ENCODE data around the gene GPR17. TPM values are rescaled to one million over a fixed set of nuclear protein-coding genes. Genes with fewer than 3 reads are reported as not detected.
A peak's percentile ranks its signal among the peaks of the same experiment; 100 is the strongest.

Gene GPR17
- total and polyA plus RNA-seq, 12 donors = 0.11 to 2.0 (median 0.35) TPM; not detected in 8

GRCh38 chr2:127630096-127630863 is 15.7 kb upstream of the GPR17 start:
- no peak overlapping the region for H3K4me3 ChIP-seq
- H3K27ac ChIP-seq = no peak overlapping the region
- peak in 1 of 7 donors; percentile 14 for DNase-seq
- H3K36me3 ChIP-seq (replicated peaks in 1 of 2) = no peaks in the 10 kb centered on the region
- no peak for TF ChIP-seq POLR2A (IDR thresholded peaks at IDR 0.05)
- TF ChIP-seq CTCF (IDR thresholded peaks at IDR 0.05) = no peak
- no peaks in the 10 kb centered on the region for H3K9me3 ChIP-seq (replicated peaks in 1 of 3)
- no peaks in the 10 kb centered on the region for H3K4me1 ChIP-seq (replicated peaks in 1 of 2)
- no peaks in the 10 kb centered on the region for H3K27me3 ChIP-seq
- intact Hi-C loops (cut with DNase I) = no loop called here
- 68 to 78% (median 74%) methylated on average over 5 to 10 of the region's 10 CpGs for WGBS, 4 donors

- Histone ChIP-seq H3K4me3 (no peak overlapping the region), H3K36me3 (replicated peaks in 1 of 2) (no peaks in the 10 kb centered on the region), H3K27me3 (no peaks in the 10 kb centered on the region), H3K9me3 (replicated peaks in 1 of 3) (no peaks in the 10 kb centered on the region), H3K27ac (no peak overlapping the region), H3K4me1 (replicated peaks in 1 of 2) (no peaks in the 10 kb centered on the region)
- 90 to 93% (median 92%) methylated on average over 9 to 25 of the region's 25 CpGs for whole genome bisulfite sequencing, 4 donors
- intact Hi-C loops (cut with DNase I) = no loop called here
- no peak for TF ChIP-seq POLR2A (IDR thresholded peaks at IDR 0.05)
- no peak for TF ChIP-seq CTCF (IDR thresholded peaks at IDR 0.05)
- DNase-seq = no peak
Measured at GRCh38 chr2:127630864-127631540, 15.0 kb upstream of the GPR17 start.

- intact Hi-C loops (cut with DNase I) = no loop called here
- WGBS, 4 donors = 67 to 91% (median 88%) methylated on average over 1 to 16 of the region's 16 CpGs; no CpG with 5 or more reads in 1 of the 4 donors
- Histone ChIP-seq H3K9me3 (replicated peaks in 1 of 3) (no peaks in the 10 kb centered on the region), H3K27ac (no peak overlapping the region), H3K27me3 (no peaks in the 10 kb centered on the region), H3K4me1 (replicated peaks in 1 of 2) (no peaks in the 10 kb centered on the region), H3K4me3 (no peak overlapping the region), H3K36me3 (replicated peaks in 1 of 2) (no peaks in the 10 kb centered on the region)
- TF ChIP-seq CTCF (IDR thresholded peaks at IDR 0.05) (no peak), POLR2A (IDR thresholded peaks at IDR 0.05) (no peak)
- no peak for DNase-seq
Measured at GRCh38 chr2:127631541-127631996, 14.4 kb upstream of the GPR17 start.

GRCh38 chr2:127631997-127632581 is 13.9 kb upstream of the GPR17 start:
- intact Hi-C loops (cut with DNase I) = no loop called here
- H3K36me3 ChIP-seq (replicated peaks in 1 of 2) = no peaks in the 10 kb centered on the region
- no peak overlapping the region for H3K27ac ChIP-seq
- TF ChIP-seq POLR2A (IDR thresholded peaks at IDR 0.05) = no peak
- TF ChIP-seq CTCF (IDR thresholded peaks at IDR 0.05) = no peak
- DNase-seq = no peak
- H3K27me3 ChIP-seq = no peaks in the 10 kb centered on the region
- H3K4me1 ChIP-seq (replicated peaks in 1 of 2) = no peaks in the 10 kb centered on the region
- H3K9me3 ChIP-seq (replicated peaks in 1 of 3) = no peaks in the 10 kb centered on the region
- 84 to 91% (median 87%) methylated on average over 7 to 17 of the region's 17 CpGs for WGBS, 4 donors
- H3K4me3 ChIP-seq = no peak overlapping the region

All from adrenal gland (tissue), 12 donors.